Naive thymus-derived CD8-positive, alpha-beta T cell (primary cell): ENCODE measurements around the gene PLXDC2. TPM values are rescaled to one million over a fixed set of nuclear protein-coding genes. Genes with fewer than 3 reads are reported as not detected.

Source experiments
- ATAC-seq, 2 donors: fragments of 150-1000 bp; cut with Tn5 transposase in 1 of 2; sonication (Bioruptor Pico), chemical (Tn5 transposase) in 1 of 2; 1 replicate in 1 of 2; 2 replicates in 1 of 2; pipeline ENCODE4 v1.10.0; 2021; ENCODE audit warnings: mild to moderate bottlenecking in 2 of 2, moderate library complexity in 2 of 2
- POLR2A ChIA-PET: fragments of 350-600 bp; sonication (Branson Sonifier 250); formaldehyde crosslinking; loops from one replicate; lab custom pipeline; 2021; ENCODE audit warnings: antibody characterized with exemption; lab: Charles Lee
- DNase-seq, 10 donors: peaks; one replicate each; pipeline versions ENCODE4 v3.0.0 to v3.0.0-alpha.2; 2020 to 2022
- H3K27ac Mint-ChIP-seq, 10 donors: one replicate each; pipeline ENCODE4 v1.8.0; 2020 to 2022; ENCODE audit warnings: mild to moderate bottlenecking in 10 of 10, mixed read lengths in 10 of 10, moderate library complexity in 4 of 10, inconsistent platforms in 1 of 10
- H3K27me3 Mint-ChIP-seq, 5 donors: one replicate each; pipeline ENCODE4 v1.8.0; 2021 to 2022; ENCODE audit warnings: mixed read lengths in 5 of 5
- H3K36me3 Mint-ChIP-seq, 3 donors: one replicate each; pipeline ENCODE4 v1.8.0; 2020 to 2022; ENCODE audit warnings: mixed read lengths in 3 of 3, mild to moderate bottlenecking in 2 of 3, inconsistent platforms in 1 of 3
- H3K4me1 Mint-ChIP-seq, 4 donors: one replicate each; pipeline ENCODE4 v1.8.0; 2021 to 2022; ENCODE audit warnings: mixed read lengths in 4 of 4
- H3K4me3 Mint-ChIP-seq, 10 donors: one replicate each; pipeline ENCODE4 v1.8.0; 2020 to 2022; ENCODE audit warnings: mild to moderate bottlenecking in 10 of 10, mixed read lengths in 10 of 10, moderate library complexity in 6 of 10, inconsistent platforms in 1 of 10
- H3K9me3 Mint-ChIP-seq, 9 donors: one replicate each; pipeline ENCODE4 v1.8.0; 2020 to 2022; ENCODE audit warnings: mixed read lengths in 9 of 9, mild to moderate bottlenecking in 3 of 9, inconsistent platforms in 1 of 9, moderate library complexity in 1 of 9
- polyA plus RNA-seq, 3 donors: library from polyadenylated mRNA; unstranded; fragments of 300-500 nt; fragmentation: Illumina TruSeq; gene quantifications; one replicate each; pipeline ENCODE4 v1.2.3, GENCODE V29; 2021
- total RNA-seq, 8 experiments: library from RNA in 2 of 8; stranded (reverse) in 2 of 8; gene quantifications; one replicate each; pipeline ENCODE4 v1.2.3 and lab custom pipeline; 2021 to 2026

The PLXDC2 gene
- total and polyA plus RNA-seq, 5 experiments from 2014 or later, result 0.07 to 0.44 (median 0.31) TPM; not detected in 2

- Mint-ChIP-seq H3K36me3 (no peaks in the 10 kb centered on the region), H3K27ac (no peak overlapping the region), H3K27me3 (no peaks in the 10 kb centered on the region), H3K4me1 (no peaks in the 10 kb centered on the region), H3K4me3 (no peak overlapping the region), H3K9me3 (peaks cover 0 to 19% (median 0%) of the 10 kb centered on the region in 9 donors)
- DNase-seq, result no peak
- ATAC-seq, result no peak
- POLR2A ChIA-PET, result no interaction called here
Measured at GRCh38 chr10:20114179-20114578, 297.9 kb downstream of the PLXDC2 start.

- Mint-ChIP-seq H3K27ac (no peak overlapping the region), H3K27me3 (no peaks in the 10 kb centered on the region), H3K4me1 (no peaks in the 10 kb centered on the region), H3K36me3 (no peaks in the 10 kb centered on the region), H3K9me3 (peaks cover 0 to 28% (median 2%) of the 10 kb centered on the region in 9 donors), H3K4me3 (no peak overlapping the region)
- ATAC-seq (no peak), DNase-seq (no peak)
- POLR2A ChIA-PET, result no interaction called here
Measured at GRCh38 chr10:20115894-20116293, 299.7 kb downstream of the PLXDC2 start.

GRCh38 chr10:20117471-20117870 lies 301.2 kb downstream of the PLXDC2 start:
- Mint-ChIP-seq H3K27me3 (no peaks in the 10 kb centered on the region), H3K4me3 (no peak overlapping the region)

GRCh38 chr10:20118119-20118518 lies 301.9 kb downstream of the PLXDC2 start:
- POLR2A ChIA-PET, result no interaction called here
- DNase-seq (no peak), ATAC-seq (no peak)
- Mint-ChIP-seq H3K4me1 (no peaks in the 10 kb centered on the region), H3K36me3 (no peaks in the 10 kb centered on the region), H3K4me3 (no peak overlapping the region), H3K9me3 (peaks cover 0 to 37% (median 2%) of the 10 kb centered on the region in 9 donors), H3K27me3 (no peaks in the 10 kb centered on the region), H3K27ac (no peak overlapping the region)

More at GRCh38 chr10:20117471-20117870, 301.2 kb downstream of the PLXDC2 start:
- no peaks in the 10 kb centered on the region for H3K36me3 Mint-ChIP-seq
- POLR2A ChIA-PET, result no interaction called here
- H3K9me3 Mint-ChIP-seq, result peaks cover 0 to 37% (median 2%) of the 10 kb centered on the region in 9 donors
- ATAC-seq (no peak), DNase-seq (no peak)
- no peak overlapping the region for H3K27ac Mint-ChIP-seq
- no peaks in the 10 kb centered on the region for H3K4me1 Mint-ChIP-seq

GRCh38 chr10:20128811-20129210 lies 312.6 kb downstream of the PLXDC2 start:
- Mint-ChIP-seq H3K36me3 (peaks cover 0 to 2% (median 0%) of the 10 kb centered on the region in 3 donors), H3K27ac (no peak overlapping the region), H3K4me1 (no peaks in the 10 kb centered on the region), H3K9me3 (peaks cover under 1 to 23% (median 8%) of the 10 kb centered on the region in 9 donors), H3K4me3 (no peak overlapping the region), H3K27me3 (no peaks in the 10 kb centered on the region)
- no peak for ATAC-seq
- POLR2A ChIA-PET, result no interaction called here
- DNase-seq, result no peak

GRCh38 chr10:20132816-20133215 lies 316.6 kb downstream of the PLXDC2 start:
- Mint-ChIP-seq H3K4me1 (no peaks in the 10 kb centered on the region), H3K36me3 (peaks cover 0 to 11% (median 0%) of the 10 kb centered on the region in 3 donors), H3K27ac (no peak overlapping the region), H3K4me3 (no peak overlapping the region), H3K27me3 (no peaks in the 10 kb centered on the region), H3K9me3 (peaks cover 3 to 35% (median 16%) of the 10 kb centered on the region in 9 donors)
- DNase-seq, result no peak
- POLR2A ChIA-PET, result no interaction called here
- ATAC-seq, result no peak

- H3K36me3 Mint-ChIP-seq, result peaks cover 0 to 11% (median 0%) of the 10 kb centered on the region in 3 donors
- ATAC-seq (no peak), DNase-seq (no peak)
- H3K27ac Mint-ChIP-seq, result no peak overlapping the region
- H3K4me3 Mint-ChIP-seq, result no peak overlapping the region
- no peaks in the 10 kb centered on the region for H3K4me1 Mint-ChIP-seq
- H3K9me3 Mint-ChIP-seq, result peaks cover 3 to 35% (median 16%) of the 10 kb centered on the region in 9 donors
- POLR2A ChIA-PET, result no interaction called here
- H3K27me3 Mint-ChIP-seq, result no peaks in the 10 kb centered on the region
Measured at GRCh38 chr10:20133669-20134189, 317.5 kb downstream of the PLXDC2 start.

- no peak for DNase-seq
- Mint-ChIP-seq H3K4me1 (no peaks in the 10 kb centered on the region), H3K9me3 (peaks cover 0 to 8% (median 1%) of the 10 kb centered on the region in 9 donors), H3K27me3 (no peaks in the 10 kb centered on the region), H3K4me3 (no peak overlapping the region), H3K36me3 (no peaks in the 10 kb centered on the region), H3K27ac (no peak overlapping the region)
- ATAC-seq, result no peak
- POLR2A ChIA-PET, result no interaction called here
Measured at GRCh38 chr10:20142311-20142710, 326.1 kb downstream of the PLXDC2 start.

GRCh38 chr10:20144268-20144667 lies 328.0 kb downstream of the PLXDC2 start:
- POLR2A ChIA-PET, result no interaction called here
- Mint-ChIP-seq H3K4me3 (no peak overlapping the region), H3K9me3 (peaks cover 0 to 5% (median under 1%) of the 10 kb centered on the region in 9 donors), H3K27me3 (no peaks in the 10 kb centered on the region), H3K36me3 (no peaks in the 10 kb centered on the region), H3K4me1 (no peaks in the 10 kb centered on the region), H3K27ac (no peak overlapping the region)
- no peak for DNase-seq
- no peak for ATAC-seq

- H3K36me3 Mint-ChIP-seq, result no peaks in the 10 kb centered on the region
- peaks cover 0 to 4% (median 0%) of the 10 kb centered on the region in 9 donors for H3K9me3 Mint-ChIP-seq
- no peaks in the 10 kb centered on the region for H3K4me1 Mint-ChIP-seq
- DNase-seq (no peak), ATAC-seq (no peak)
- no peaks in the 10 kb centered on the region for H3K27me3 Mint-ChIP-seq
- H3K4me3 Mint-ChIP-seq, result no peak overlapping the region
- H3K27ac Mint-ChIP-seq, result peak overlapping the region in 1 of 10 donors; percentile 15
- POLR2A ChIA-PET, result no interaction called here
Measured at GRCh38 chr10:20146004-20146403, 329.8 kb downstream of the PLXDC2 start.

- ATAC-seq (no peak), DNase-seq (no peak)
- POLR2A ChIA-PET, result no interaction called here
- Mint-ChIP-seq H3K36me3 (no peaks in the 10 kb centered on the region), H3K4me1 (no peaks in the 10 kb centered on the region), H3K4me3 (no peak overlapping the region), H3K9me3 (peaks cover 0 to 4% (median 0%) of the 10 kb centered on the region in 9 donors), H3K27ac (no peak overlapping the region), H3K27me3 (no peaks in the 10 kb centered on the region)
Measured at GRCh38 chr10:20147684-20148083, 331.5 kb downstream of the PLXDC2 start.

GRCh38 chr10:20156511-20156910 lies 340.3 kb downstream of the PLXDC2 start:
- ATAC-seq (no peak), DNase-seq (no peak)
- no peaks in the 10 kb centered on the region for H3K4me1 Mint-ChIP-seq
- H3K36me3 Mint-ChIP-seq, result no peaks in the 10 kb centered on the region
- no peak overlapping the region for H3K4me3 Mint-ChIP-seq
- H3K27me3 Mint-ChIP-seq, result no peaks in the 10 kb centered on the region
- POLR2A ChIA-PET, result no interaction called here
- H3K27ac Mint-ChIP-seq, result no peak overlapping the region
- peaks cover 0 to 7% (median 0%) of the 10 kb centered on the region in 9 donors for H3K9me3 Mint-ChIP-seq

GRCh38 chr10:20157314-20157713 lies 341.1 kb downstream of the PLXDC2 start:
- H3K4me1 Mint-ChIP-seq, result no peaks in the 10 kb centered on the region
- no peak overlapping the region for H3K4me3 Mint-ChIP-seq
- H3K27ac Mint-ChIP-seq, result no peak overlapping the region
- no peaks in the 10 kb centered on the region for H3K27me3 Mint-ChIP-seq
- POLR2A ChIA-PET, result no interaction called here
- DNase-seq, result no peak
- no peaks in the 10 kb centered on the region for H3K36me3 Mint-ChIP-seq
- H3K9me3 Mint-ChIP-seq, result peaks cover 0 to 9% (median 0%) of the 10 kb centered on the region in 9 donors
- ATAC-seq, result no peak

- Mint-ChIP-seq H3K4me3 (no peak overlapping the region), H3K4me1 (no peaks in the 10 kb centered on the region), H3K9me3 (peaks cover 0 to 9% (median 0%) of the 10 kb centered on the region in 9 donors), H3K27me3 (no peaks in the 10 kb centered on the region), H3K27ac (no peak overlapping the region), H3K36me3 (no peaks in the 10 kb centered on the region)
- no peak for DNase-seq
- POLR2A ChIA-PET, result no interaction called here
- no peak for ATAC-seq
Measured at GRCh38 chr10:20158086-20158485, 341.9 kb downstream of the PLXDC2 start.
